B cell (primary cell): Measurements from ENCODE around the gene CMTM1. TPM values are rescaled to one million over a fixed set of nuclear protein-coding genes. Genes with fewer than 3 reads are reported as not detected.

Experiments used
- ATAC-seq: fragments of 200-7000 bp; cut with Tn5 transposase; one replicate; pipeline ENCODE4 v1.10.0; 2021; ENCODE audit warnings: low read depth, mild to moderate bottlenecking, moderate number of reproducible peaks, moderate library complexity
- CTCF ChIA-PET: fragments of 350-600 bp; sonication (Branson Sonifier 250); formaldehyde crosslinking; loops from one replicate; lab custom pipeline; 2021; ENCODE audit warnings: antibody characterized with exemption, inconsistent platforms; lab: Charles Lee
- POLR2A ChIA-PET: fragments of 350-600 bp; sonication (Branson Sonifier 250); formaldehyde crosslinking; loops from one replicate; lab custom pipeline; 2021; ENCODE audit warnings: antibody characterized with exemption; lab: Charles Lee
- DNase-seq: peaks from one replicate; pipeline ENCODE4 v3.0.0; 2013
- H2AFZ ChIP-seq: 2 replicates; pipeline ENCODE4 v1.6.1; 2012; ENCODE audit warnings: mild to moderate bottlenecking, low read depth, low read length; ENCODE audit not compliant: insufficient read depth, poor library complexity, severe bottlenecking
- H3K27ac ChIP-seq, 2 donors: 1 replicate in 1 of 2; 2 replicates in 1 of 2; pipeline ENCODE4 v1.5.1; 2012 to 2013; ENCODE audit warnings: low read length in 2 of 2, mild to moderate bottlenecking in 2 of 2, moderate library complexity in 1 of 2
- H3K27me3 ChIP-seq, 4 experiments: fragments of 200-600 bp in 1 of 4; sonication (generic) in 1 of 4; replicated peaks in 1 of 4; 1 replicate in 2 of 4; 2 replicates in 2 of 4; pipeline versions ENCODE4 v1.6.1 to v1.7.0; 2013 to 2016; ENCODE audit warnings: low read length in 3 of 4, mild to moderate bottlenecking in 2 of 4, mixed read lengths in 1 of 4, moderate library complexity in 1 of 4; ENCODE audit not compliant: insufficient read depth in 4 of 4, control insufficient read depth in 3 of 4; ENCODE audit errors: control extremely low read depth in 1 of 4
- H3K36me3 ChIP-seq, 2 experiments: replicated peaks in 1 of 2; 1 replicate in 1 of 2; 2 replicates in 1 of 2; pipeline versions ENCODE4 v1.6.1 to v1.7.1; 2013; ENCODE audit warnings: low read length in 1 of 2; ENCODE audit not compliant: insufficient read depth in 2 of 2, control insufficient read depth in 1 of 2; ENCODE audit errors: control extremely low read depth in 1 of 2, extremely low read depth in 1 of 2
- H3K4me1 ChIP-seq, 2 donors: fragments of 200-600 bp in 1 of 2; sonication (generic) in 1 of 2; 1 replicate in 1 of 2; 2 replicates in 1 of 2; pipeline versions ENCODE4 v1.5.1 to v1.6.1; 2013 to 2017; ENCODE audit warnings: low read length in 2 of 2; ENCODE audit not compliant: control insufficient read depth in 2 of 2, insufficient read depth in 2 of 2
- H3K4me2 ChIP-seq: replicated peaks from 2 replicates; pipeline ENCODE3; 2012; ENCODE audit warnings: mild to moderate bottlenecking, low read depth, low read length; ENCODE audit not compliant: poor library complexity, severe bottlenecking
- H3K4me3 ChIP-seq, 5 experiments: fragments of 200-600 bp in 1 of 5; sonication (generic) in 1 of 5; 1 replicate in 3 of 5; 2 replicates in 2 of 5; pipeline versions ENCODE4 v1.5.1 to v1.7.0; 2011 to 2016; ENCODE audit warnings: low read length in 4 of 5, mild to moderate bottlenecking in 4 of 5, low read depth in 2 of 5, control low read depth in 1 of 5, moderate library complexity in 1 of 5; ENCODE audit not compliant: insufficient read depth in 1 of 5; ENCODE audit errors: control extremely low read depth in 1 of 5, extremely low read depth in 1 of 5
- H3K79me2 ChIP-seq: fragments of 200-600 bp; sonication (generic); one replicate; pipeline ENCODE4 v1.6.0; 2016; ENCODE audit warnings: low read length; ENCODE audit not compliant: control insufficient read depth, insufficient read depth
- H3K9ac ChIP-seq: fragments of 200-600 bp; sonication (generic); 2 replicates; pipeline ENCODE4 v1.6.1; 2017; ENCODE audit warnings: mild to moderate bottlenecking, low read length, moderate library complexity
- H3K9me3 ChIP-seq, 3 donors: one replicate each; pipeline versions ENCODE4 v1.6.1 to v1.7.1; 2013; ENCODE audit warnings: low read length in 2 of 3; ENCODE audit not compliant: control insufficient read depth in 2 of 3, insufficient read depth in 1 of 3; ENCODE audit errors: control extremely low read depth in 1 of 3
- H4K20me1 ChIP-seq: 2 replicates; pipeline ENCODE4 v1.6.0; 2012; ENCODE audit warnings: mild to moderate bottlenecking, low read length; ENCODE audit not compliant: insufficient read depth, control insufficient read depth, poor library complexity, severe bottlenecking
- H3K27ac Mint-ChIP-seq: one replicate; pipeline ENCODE4 v1.8.0; 2021; ENCODE audit warnings: mixed read lengths
- H3K27me3 Mint-ChIP-seq: one replicate; pipeline ENCODE4 v1.8.0; 2021; ENCODE audit warnings: mixed read lengths
- H3K4me1 Mint-ChIP-seq: one replicate; pipeline ENCODE4 v1.8.0; 2021; ENCODE audit warnings: mixed read lengths
- H3K4me3 Mint-ChIP-seq: one replicate; pipeline ENCODE4 v1.8.0; 2021; ENCODE audit warnings: mixed read lengths
- H3K9me3 Mint-ChIP-seq: one replicate; pipeline ENCODE4 v1.8.0; 2022; ENCODE audit warnings: mixed read lengths; ENCODE audit not compliant: insufficient read depth
- CTCF ChIP-seq: fragments of 200-600 bp; IDR thresholded peaks from one replicate; pipeline ENCODE4 v1.8.0; 2022; ENCODE audit warnings: antibody characterized with exemption, mild to moderate bottlenecking
- EZH2 ChIP-seq: IDR thresholded peaks from 2 replicates; pipeline ENCODE4 v1.6.1; 2012; ENCODE audit warnings: borderline replicate concordance, low read depth, mild to moderate bottlenecking, moderate library complexity, low read length; ENCODE audit not compliant: insufficient read depth, poor library complexity, severe bottlenecking
- WGBS: methylation state at CpG from one replicate; pipeline ENCODE4 v1.1.5; 2013; ENCODE audit warnings: missing lambda C conversion rate; ENCODE audit not compliant: insufficient coverage; 5-methylcytosine and 5-hydroxymethylcytosine counted together
- intact Hi-C: fragments of 100-400 bp; cut with micrococcal nuclease; formaldehyde crosslinking; loops from one replicate; pipeline ENCODE4 v1.10.0; 2022
- polyA plus RNA-seq: library from polyadenylated mRNA; depleted of rRNA; stranded (reverse); fragments of >200 nt; gene quantifications from 2 replicates; pipeline ENCODE4 v1.2.3, GENCODE V29; 2012
- total RNA-seq, 2 donors: library from RNA; stranded (reverse); fragments of 120-200 nt in 1 of 2; gene quantifications; 1 replicate in 1 of 2; 2 replicates in 1 of 2; pipeline versions ENCODE4 v1.2.3 to v1.2.4, GENCODE V29; 2013 to 2022

Gene CMTM1
- total and polyA plus RNA-seq, 2 donors (not counting 1 experiment from before 2014, with no cell fraction given): 1.6 to 5.9 TPM

GRCh38 chr16:66529475-66529874 lies 36.8 kb upstream of the CMTM1 start:
- Mint-ChIP-seq H3K4me3 (no peak overlapping the region), H3K27ac (no peak overlapping the region), H3K4me1 (peaks cover 26% of the 10 kb centered on the region), H3K27me3 (no peaks in the 10 kb centered on the region), H3K9me3 (no peaks in the 10 kb centered on the region)
- ChIA-PET CTCF (interaction anchor here (1.0 kb wide), 1 partner anchor 12 kb away, joined by 3 read pairs; no protein-coding TSS in a partner anchor), POLR2A (interaction anchor here (0.5 kb wide), 1 partner anchor 78 kb away, joined by 3 read pairs; no protein-coding TSS in a partner anchor)
- intact Hi-C loops: no loop called here
- no peak for ATAC-seq
- WGBS: 88% methylated on average over 6 of the region's 6 CpGs
- no peak overlapping the region for H2AFZ ChIP-seq
- no peak overlapping the region for H3K27ac ChIP-seq
- no peaks in the 10 kb centered on the region for H3K79me2 ChIP-seq
- H3K9me3 ChIP-seq: no peaks in the 10 kb centered on the region
- TF ChIP-seq CTCF (no peak), EZH2 (no peak)
- no peak overlapping the region for H3K9ac ChIP-seq
- no peak for DNase-seq
- H3K4me3 ChIP-seq: no peak overlapping the region
- no peak overlapping the region for H3K4me2 ChIP-seq
- H3K4me1 ChIP-seq: peaks cover 18 to 24% of the 10 kb centered on the region in 2 donors
- H3K36me3 ChIP-seq: no peaks in the 10 kb centered on the region
- H3K27me3 ChIP-seq: no peaks in the 10 kb centered on the region
- no peaks in the 10 kb centered on the region for H4K20me1 ChIP-seq

GRCh38 chr16:66534376-66534799 lies 31.9 kb upstream of the CMTM1 start:
- no peak overlapping the region for H2AFZ ChIP-seq
- Mint-ChIP-seq H3K4me3 (no peak overlapping the region), H3K27ac (no peak overlapping the region), H3K9me3 (no peaks in the 10 kb centered on the region), H3K27me3 (no peaks in the 10 kb centered on the region), H3K4me1 (peaks cover 25% of the 10 kb centered on the region)
- no peaks in the 10 kb centered on the region for H3K9me3 ChIP-seq
- TF ChIP-seq CTCF (no peak), EZH2 (no peak)
- no peaks in the 10 kb centered on the region for H4K20me1 ChIP-seq
- H3K4me2 ChIP-seq: no peak overlapping the region
- no peak overlapping the region for H3K4me3 ChIP-seq
- DNase-seq: no peak
- ATAC-seq: no peak
- POLR2A ChIA-PET: interaction anchor here (1.0 kb wide), 1 partner anchor 9 kb away, joined by 3 read pairs; no protein-coding TSS in a partner anchor
- peaks cover 10 to 13% of the 10 kb centered on the region in 2 donors for H3K4me1 ChIP-seq
- no peak overlapping the region for H3K9ac ChIP-seq
- 100% methylated on average over 1 of the region's 1 CpG for WGBS
- CTCF ChIA-PET: no interaction called here
- no peak overlapping the region for H3K27ac ChIP-seq
- H3K36me3 ChIP-seq: no peaks in the 10 kb centered on the region
- no peaks in the 10 kb centered on the region for H3K27me3 ChIP-seq
- no peaks in the 10 kb centered on the region for H3K79me2 ChIP-seq
- intact Hi-C loops: no loop called here
